Measurements from ENCODE around the gene EXT2. TPM values are rescaled to one million over a fixed set of nuclear protein-coding genes. Genes with fewer than 3 reads are reported as not detected.
A peak's percentile ranks its signal among the peaks of the same experiment; 100 is the strongest.

Gene EXT2
- total RNA-seq, 1 donor from 2014 or later: 103 TPM

DNA sequence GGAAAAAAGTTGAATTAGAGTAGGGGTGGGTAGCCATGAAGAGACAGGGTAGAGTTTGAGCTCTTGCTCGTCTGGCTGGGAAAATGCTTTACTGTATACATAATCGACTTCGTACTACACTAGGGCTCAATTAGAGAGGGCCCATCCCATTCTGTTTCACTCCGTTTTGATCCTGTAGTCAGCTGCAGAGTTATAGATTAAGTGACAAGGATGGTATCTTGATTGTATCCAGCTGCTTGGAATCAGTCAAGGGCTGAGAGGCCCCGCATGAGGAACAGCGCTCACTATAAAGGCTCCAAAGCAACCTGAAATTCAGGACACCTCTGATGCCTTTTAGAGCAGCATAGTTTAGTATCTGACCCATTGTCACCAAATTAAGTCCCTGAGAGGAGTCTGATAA is 132.9 kb downstream of the EXT2 start:
- DNase-seq (ENCODE audit: extremely low read depth, low read depth, low spot score): no peak

DNA sequence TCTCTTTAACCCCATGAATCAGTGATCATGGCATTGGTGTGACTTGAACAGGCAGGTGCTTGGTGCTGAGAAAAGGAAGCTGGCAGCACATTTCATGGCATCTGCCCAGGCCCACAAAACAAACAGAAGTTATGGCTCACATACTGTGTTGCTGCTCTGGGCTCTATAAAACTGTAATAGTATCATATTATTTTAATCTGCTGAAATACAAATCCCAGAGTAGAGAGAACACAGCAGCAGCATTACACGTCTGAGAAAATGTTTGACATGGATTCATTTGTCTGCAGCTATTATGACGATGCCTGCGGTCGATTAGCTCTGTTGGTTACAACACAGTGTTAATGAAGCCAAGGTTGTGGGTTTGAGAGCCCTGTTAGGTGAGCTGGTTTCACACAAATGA is 133.6 kb downstream of the EXT2 start:
- no peak for DNase-seq (ENCODE audit: extremely low read depth, low read depth, low spot score)

DNA sequence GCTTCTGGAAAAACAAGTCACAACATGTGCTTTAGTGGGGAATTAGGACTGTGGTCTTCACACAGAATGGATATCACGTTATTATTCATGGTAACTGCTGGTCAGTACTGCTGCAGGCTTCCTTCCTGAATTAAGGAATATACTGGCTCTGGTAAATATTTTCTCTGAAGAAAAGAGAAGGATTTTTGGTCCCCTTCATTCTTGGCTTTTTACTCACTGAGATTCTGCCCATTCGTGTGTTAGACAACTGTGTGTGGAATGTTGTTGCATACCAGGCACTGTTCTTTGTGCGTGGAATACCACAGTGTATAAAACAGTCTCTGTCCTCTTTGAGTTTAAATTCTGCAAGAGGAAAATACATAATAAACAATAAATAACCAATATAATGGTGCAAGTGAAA is 134.1 kb downstream of the EXT2 start:
- no peak for DNase-seq (ENCODE audit: extremely low read depth, low read depth, low spot score)

DNA sequence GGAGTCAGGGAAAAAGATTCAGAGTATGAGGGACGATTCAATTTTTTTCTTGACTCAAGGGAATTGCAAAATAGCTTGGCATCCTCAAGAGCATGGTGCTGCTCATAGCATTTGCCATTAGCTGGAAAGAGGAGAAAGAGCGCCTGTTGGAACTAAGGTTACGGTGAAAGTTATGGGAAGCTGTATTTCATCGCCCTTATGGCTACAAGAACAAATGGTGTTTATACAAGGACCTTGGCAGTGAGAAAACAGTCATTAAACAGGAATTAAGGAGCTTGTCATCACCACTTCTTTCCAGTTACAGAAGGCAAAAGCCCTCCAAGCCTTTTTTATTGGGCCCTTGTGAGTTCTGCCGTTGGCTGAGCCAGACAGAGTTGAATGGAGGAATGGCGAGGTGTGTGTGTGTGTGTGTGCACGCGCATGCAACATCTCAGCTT is 140.3 kb downstream of the EXT2 start:
- no peak for DNase-seq (ENCODE audit: extremely low read depth, low read depth, low spot score)

DNA sequence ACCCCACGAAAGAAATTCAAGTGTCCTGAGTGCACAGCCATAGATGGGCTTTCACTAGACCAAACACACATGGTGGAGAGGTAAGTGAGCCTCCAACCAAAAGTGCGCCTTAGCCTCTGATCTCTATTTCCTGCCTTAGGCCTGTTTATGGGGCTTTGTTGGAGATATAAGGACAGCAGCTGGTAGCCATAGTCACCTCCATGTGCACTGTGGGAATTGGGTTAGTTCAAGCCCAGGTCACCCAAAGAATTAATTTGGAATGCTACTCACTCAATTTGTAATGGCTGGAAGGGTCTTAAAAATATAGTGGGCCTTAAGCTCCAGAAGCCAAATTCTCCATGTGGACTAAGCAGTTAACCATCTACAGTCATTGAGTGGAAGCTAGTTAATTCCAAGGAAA is 140.8 kb downstream of the EXT2 start:
- DNase-seq (ENCODE audit: extremely low read depth, low read depth, low spot score): no peak

DNA sequence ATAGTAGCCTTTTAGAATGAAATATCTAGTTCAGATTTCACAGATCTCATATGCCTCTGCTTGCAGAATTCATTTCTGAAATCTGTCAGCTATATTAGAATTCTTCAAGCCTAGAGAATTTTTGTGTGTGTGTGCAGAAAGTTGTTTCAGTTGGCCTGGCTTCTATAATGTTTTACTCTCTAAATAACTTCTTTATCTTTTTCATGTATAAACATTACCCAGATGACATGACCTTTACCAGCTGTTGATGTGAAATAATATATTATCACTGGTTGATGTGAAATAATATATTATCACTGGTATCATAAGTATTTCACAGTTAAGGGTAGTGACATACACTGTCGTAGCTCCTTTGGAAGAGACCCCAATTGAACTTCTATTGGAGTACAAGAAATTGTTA is 141.7 kb downstream of the EXT2 start:
- DNase-seq (ENCODE audit: extremely low read depth, low read depth, low spot score): no peak

DNA sequence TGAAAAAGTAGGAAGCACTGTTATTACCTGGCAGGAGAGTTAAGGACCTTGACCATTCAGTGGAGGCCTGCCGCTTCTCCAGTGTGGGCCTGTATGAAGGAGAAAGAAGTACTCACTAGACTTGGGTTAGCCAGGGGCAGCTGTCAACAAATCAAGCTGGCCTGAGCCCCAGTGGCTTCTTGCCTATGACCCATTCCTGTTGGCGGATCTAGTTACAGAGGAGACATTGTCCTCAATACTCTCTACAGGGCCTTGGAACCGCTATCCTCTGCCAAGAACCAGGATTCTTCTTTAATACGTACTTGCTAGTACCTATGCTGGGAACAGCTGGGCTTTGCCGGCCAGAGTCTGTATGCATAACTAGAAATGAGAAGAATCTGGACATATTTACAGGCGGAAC is 146.4 kb downstream of the EXT2 start:
- DNase-seq (ENCODE audit: extremely low read depth, low read depth, low spot score): no peak

DNA sequence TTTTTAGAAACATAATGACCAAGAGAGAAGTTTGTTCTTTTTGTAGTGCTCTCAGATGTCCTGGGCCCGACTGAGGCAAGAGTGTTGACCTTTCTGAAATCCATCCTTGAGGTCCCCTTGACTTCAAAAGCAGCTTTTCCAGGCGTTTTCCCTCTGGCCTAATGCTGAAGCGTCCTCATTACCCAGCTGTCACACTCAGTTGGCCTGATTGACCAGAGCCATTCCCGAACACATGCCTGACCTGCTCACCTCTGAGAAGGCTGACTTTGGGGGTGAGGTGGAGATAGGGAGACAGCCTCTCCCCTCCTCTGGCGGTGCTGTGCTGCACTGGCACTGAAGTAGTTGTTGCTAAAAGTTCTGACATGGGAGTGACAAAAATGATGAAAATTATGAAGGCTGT is 147.6 kb downstream of the EXT2 start:
- no peak for DNase-seq (ENCODE audit: extremely low read depth, low read depth, low spot score)

DNA sequence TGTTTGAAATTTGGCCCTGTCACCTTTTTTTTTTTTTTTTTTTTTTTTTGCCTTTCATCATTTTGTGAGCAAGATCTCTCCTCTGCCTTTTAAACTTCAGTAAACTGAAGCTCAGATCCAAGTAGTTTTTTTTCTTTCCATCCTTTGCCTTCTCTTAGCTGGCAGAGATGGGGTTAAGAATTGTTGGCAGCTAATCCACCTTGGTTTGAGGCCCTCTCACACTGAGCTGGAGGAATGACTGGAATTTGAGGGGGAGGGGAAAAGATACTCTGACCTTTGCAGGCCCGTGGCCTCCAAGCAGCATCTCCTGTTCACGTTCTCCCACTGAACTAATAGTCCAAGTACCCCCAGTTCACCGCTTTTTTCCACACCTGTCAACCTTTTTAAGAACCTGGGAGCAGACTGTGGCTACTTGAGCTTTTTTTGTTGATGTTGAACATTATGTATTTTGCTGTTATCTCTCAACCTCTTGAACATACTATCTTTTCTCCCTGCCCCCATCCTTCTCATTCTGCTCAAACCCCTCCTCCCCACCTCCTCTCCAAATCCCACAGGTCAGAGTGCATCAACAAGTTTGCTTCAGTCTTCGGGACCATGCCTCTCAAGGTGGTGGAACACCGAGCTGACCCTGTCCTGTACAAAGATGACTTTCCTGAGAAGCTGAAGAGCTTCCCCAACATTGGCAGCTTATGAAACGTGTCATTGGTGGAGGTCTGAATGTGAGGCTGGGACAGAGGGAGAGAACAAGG is 148.3 kb downstream of the EXT2 start:
- DNase-seq (ENCODE audit: extremely low read depth, low read depth, low spot score): no peak

DNA sequence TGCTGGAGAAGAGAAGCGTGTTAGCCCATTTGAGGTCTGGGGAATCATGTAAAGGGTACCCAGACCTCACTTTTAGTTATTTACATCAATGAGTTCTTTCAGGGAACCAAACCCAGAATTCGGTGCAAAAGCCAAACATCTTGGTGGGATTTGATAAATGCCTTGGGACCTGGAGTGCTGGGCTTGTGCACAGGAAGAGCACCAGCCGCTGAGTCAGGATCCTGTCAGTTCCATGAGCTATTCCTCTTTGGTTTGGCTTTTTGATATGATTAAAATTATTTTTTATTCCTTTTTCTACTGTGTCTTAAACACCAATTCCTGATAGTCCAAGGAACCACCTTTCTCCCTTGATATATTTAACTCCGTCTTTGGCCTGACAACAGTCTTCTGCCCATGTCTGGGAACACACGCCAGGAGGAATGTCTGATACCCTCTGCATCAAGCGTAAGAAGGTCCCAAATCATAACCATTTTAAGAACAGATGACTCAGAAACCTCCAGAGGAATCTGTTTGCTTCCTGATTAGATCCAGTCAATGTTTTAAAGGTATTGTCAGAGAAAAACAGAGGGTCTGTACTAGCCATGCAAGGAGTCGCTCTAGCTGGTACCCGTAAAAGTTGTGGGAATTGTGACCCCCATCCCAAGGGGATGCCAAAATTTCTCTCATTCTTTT is 149.3 kb downstream of the EXT2 start:
- DNase-seq (ENCODE audit: extremely low read depth, low read depth, low spot score): peak; percentile 34

DNA sequence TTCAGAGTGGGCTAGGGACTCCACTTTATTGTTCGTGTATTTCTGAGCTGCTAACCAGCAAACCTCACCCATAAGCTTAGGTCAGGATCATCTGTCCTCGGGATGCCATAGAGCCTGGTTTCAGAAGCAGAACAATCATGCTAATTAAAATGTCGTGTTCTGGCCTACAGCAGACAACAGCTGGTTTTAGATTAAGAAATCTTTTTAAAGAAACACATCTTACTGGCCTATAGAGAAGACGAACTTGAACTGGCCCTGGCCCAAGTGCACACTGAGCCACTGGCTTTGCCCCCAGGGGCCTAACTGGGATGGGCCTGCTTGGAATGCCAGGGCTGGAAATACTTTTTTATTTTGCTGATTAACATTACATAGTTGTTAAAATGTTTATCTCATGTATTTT is 151.2 kb downstream of the EXT2 start:
- DNase-seq (ENCODE audit: extremely low read depth, low read depth, low spot score): no peak

DNA sequence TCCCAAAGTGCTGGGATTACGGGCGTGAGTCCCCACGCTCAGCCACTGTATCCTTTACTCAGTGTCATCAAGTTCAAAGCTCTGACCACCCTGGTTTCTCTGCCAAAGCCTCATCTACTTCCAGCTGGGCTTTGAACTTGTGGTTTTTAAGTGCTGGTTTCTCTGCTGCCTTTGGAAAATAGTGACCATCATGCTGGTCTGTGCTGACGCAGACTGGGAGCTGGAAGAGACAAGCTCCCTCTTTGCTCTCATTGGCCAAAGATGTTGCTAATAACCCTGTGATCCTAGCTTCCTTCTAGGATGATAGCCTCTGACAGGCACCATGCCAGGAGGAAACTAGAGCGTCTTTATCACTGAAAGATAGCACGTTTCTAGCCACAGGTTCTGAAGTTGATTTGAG is 152.0 kb downstream of the EXT2 start:
- DNase-seq (ENCODE audit: extremely low read depth, low read depth, low spot score): no peak

DNA sequence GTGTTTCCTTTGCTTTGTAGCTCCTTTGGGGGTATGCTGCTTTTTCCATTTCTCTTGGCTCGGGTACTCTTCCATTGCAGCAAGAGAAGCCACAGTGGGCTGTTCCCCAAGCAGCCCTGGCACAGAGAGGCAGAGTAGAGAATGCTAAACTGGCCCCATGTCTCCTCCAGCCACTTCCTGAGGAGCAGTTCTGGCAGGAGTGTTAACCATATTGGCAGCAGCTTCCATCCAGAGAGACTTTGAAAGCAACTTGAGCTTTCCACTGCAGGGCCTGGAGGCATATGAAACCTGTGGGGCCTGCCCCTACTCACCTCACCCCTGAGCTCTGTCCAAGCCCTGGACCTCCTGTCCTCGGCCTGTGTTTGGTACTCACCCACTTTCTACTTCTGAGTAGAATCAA is 152.6 kb downstream of the EXT2 start:
- DNase-seq (ENCODE audit: extremely low read depth, low read depth, low spot score): no peak

DNA sequence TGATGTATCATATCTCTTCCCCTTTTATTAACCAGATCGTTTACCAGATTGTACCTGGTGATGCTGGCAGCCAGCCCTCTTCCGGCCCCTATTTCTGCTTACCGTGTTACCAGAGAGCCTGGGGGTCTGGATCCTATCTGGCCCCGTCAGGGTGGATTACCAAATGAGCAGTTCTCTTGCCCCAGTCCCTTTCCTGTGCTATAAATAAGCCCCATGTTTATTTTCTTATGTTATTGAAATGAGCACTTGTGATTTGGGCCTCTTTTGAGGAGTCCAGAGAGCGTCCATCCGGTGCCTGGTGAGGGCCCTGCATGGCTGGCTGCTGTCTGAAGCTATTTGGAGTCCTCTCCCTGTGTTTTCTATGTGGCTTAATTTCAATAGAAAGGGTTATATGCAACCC is 154.9 kb downstream of the EXT2 start:
- no peak for DNase-seq (ENCODE audit: extremely low read depth, low read depth, low spot score)

DNA sequence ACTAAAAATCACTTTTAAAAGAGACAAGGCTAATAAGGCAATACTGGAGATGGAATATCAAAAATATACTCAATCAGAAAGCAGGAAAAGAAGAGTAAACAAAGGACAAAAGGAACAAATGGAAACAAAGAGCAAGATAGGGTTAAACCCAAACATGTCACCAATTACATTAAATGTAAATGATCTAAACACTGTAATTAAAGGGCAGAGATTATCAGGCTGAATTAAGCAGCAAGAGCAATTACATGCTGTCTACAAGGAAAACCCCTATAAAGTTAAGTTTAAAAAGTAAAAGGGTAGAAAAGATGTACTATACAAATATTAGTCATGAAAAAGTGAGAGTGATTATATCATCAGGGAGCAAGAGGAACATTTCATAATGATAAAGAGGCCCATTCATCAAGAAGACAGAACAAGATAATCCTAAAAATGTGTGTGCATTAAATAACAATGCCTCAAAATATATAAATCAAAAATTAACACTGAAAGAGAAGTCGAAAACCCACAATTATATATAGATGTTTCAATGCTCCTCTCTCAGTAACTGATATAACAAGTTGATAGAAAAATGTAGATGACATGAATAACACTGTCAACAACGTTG is 157.6 kb downstream of the EXT2 start:
- no peak for DNase-seq (ENCODE audit: extremely low read depth, low read depth, low spot score)

DNA sequence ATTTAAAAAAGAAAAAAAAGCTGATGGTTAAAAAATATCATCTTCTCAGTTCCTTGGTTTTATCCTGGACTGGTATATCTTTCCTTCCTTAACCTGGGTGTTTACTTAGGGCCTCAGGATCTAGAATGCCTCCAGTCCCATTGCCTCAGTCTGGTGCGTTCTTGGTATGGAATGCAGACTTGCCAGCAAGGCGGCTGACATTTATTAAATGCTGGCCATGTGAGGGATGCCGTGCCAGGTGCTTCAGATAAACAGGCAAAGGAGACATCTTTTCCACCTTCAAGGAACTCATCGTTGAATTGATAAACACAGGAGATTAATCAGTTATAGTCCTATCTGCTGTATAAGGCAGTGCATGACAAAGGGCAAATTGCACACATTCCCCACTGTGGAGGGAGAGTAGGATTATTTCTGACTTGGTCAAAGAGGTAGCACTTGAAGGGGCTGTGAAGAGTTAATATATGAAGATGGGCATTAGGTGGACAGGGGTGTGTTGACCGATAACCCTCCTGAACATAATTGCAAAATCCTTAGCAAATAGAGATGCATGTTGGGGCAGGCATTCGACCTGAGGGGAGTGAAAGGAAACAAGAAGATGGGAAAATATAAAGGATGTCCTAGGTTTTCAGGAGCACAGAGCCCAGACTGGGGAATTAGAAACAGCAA is 160.1 kb downstream of the EXT2 start:
- DNase-seq (ENCODE audit: extremely low read depth, low read depth, low spot score): no peak

DNA sequence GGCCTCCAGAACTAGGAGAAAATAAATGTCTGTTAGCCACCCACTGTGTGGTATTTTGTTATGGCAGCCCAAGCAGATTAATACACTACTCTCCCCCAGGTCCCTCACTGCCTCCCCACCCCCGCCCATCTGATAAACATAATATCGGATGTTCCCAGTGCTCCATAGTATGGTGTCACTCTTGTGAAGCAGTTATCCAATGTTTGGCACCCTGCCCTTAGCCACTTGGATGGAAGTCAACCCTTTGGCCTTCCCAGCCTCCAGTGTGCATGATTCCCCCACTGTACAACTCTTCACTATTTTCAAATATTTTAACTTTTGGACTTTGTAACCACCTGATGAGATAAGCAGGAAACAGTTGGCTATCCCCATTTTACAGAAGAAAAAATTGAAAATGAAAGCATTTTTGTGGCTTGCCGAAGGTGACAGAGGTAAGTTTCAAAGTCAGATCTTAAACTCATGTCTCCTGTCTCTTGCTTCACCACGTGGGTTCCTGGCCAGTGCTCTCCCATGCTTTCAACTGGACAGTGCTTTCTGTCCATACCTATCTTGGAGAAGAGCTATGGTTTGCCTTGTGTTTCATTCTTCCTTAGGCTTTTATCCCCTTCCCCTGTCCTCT is 161.3 kb downstream of the EXT2 start:
- DNase-seq (ENCODE audit: extremely low read depth, low read depth, low spot score): no peak

DNA sequence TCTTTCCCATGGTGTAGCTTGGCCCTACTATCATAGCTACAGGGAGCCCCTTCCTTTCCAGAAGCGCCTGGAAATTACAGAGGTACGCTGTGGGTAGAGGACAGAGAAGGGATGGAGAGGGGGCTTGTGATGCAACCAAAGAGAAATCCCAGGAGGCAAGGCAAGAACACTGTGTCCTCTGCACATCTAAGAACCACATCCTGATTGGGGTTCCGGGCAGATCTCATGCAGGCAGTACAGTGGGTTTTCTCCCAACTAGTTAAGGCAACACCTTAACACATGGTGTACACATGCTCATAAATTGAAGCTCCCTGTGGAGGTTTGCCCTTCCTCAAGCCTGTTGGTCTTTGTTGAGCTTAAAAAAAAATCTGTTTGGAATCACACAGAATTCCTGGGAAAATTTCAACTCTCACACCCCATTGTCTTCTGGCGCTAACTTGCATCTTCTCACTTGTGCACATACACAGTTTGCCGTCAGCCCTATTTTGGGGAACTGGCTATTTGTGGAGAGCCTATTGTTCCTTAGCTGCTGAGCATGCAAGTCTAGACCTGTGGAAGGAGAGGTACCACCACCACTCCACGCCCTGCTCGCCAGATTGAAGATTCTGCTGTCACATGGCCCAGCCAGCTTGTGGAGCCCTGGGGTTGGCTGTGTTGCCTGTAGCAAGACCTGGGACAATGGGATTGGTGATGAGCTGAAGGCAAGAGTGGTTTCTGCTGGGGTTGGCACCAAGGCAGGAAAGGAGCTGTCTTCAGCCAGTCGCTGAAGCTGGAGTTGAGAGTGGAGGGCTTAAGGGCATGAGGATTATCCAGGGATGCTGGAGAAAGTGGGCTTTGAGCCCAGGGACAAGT is 162.1 kb downstream of the EXT2 start:
- DNase-seq (ENCODE audit: extremely low read depth, low read depth, low spot score): no peak

DNA sequence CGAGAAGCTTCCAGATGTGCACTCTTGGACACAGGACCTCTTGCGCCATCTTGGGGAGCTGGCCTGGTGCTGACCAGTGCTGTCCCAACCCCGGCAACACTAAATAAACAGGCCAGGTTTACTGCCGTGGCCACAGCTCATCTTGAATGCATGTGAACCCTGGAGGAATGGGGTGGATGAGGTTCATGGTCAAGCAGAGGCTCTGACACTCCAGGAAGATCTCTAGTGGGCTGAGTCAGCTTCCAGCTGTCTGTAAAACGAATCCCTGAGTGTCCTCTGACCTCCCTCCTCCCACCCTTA is 162.7 kb downstream of the EXT2 start:
- no peak for DNase-seq (ENCODE audit: extremely low read depth, low read depth, low spot score)

DNA sequence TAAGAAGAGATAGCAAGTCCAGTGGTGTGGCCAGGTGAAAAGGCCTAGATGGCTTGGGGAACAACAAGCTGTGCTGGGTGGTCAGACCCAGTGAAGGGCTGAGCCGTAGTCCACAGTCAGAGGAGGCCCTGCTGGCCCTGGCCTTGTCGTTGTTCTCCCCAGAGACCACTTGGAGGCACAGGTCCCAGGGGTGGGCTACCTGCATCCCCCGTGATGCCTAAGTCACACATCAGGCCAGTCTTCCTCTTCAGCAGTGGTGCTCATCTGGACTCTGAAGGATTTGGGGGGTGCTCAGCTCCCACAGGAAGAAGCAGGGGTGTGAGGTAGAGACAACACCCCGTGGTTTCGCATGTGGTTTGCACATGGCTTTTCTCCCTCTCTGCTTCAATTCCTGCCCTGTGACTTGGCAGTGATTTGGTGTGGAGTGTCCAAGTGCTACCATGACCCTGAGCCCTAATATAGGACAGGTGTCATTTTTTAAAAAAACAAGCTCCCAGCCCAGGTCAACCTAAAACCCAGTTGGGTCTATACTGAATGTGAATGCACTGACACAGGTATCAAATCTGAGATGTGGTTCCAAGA is 163.5 kb downstream of the EXT2 start:
- no peak for DNase-seq (ENCODE audit: extremely low read depth, low read depth, low spot score)

Measured in glomerular endothelial cell (primary cell).